ENCODE measurements around the gene SIPA1. TPM values are rescaled to one million over a fixed set of nuclear protein-coding genes. Genes with fewer than 3 reads are reported as not detected.
"Not testable (repeated sequence)": the region's sequence is repeated elsewhere in the genome, so short reads cannot be mapped to it uniquely, and the experiment has no call there.

Gene SIPA1
- total RNA-seq, 1 donor = 154 TPM

DNA sequence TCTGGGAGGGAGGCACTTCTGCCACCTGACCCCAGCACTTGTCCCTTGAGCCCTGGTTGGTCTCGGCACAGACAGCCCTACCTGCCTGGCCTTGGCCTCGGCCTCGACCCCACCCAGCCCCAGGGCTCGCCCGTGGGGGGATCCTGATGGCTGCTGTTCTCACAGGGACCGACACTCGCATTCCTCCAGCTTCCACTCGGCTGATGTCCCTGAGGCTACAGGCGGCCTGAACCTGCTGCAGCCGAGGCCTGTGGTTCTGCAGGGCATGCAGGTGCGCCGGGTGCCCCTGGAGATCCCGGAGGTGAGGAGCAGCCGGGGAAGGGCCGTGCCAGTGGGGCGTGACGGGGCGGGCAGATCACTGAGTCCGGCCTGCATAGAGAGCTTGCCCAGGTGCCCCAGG, 17.2 kb upstream of the SIPA1 start:
- DNase-seq (ENCODE audit: low read depth in 2 of 3, low spot score in 2 of 3) = no peak

DNA sequence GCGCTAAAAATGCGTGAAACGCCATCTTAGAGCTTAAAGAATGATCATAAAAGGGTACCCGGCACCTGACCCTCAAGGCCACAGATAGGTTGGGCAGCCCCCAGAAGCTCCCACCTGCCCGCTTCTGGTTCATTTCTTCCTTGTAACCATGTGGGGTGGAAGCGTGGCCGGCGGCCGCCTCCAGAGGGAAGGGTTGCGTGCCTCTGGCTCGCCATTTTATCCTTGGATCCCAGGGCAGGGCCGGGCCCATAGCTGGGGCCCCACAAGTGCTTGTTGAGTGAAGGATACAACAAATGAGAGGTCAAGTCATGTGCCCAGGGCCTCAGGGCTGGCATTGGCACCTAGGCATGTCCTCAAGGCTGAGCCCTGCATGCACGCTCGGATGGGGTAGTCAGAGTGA, 16.4 kb upstream of the SIPA1 start:
- DNase-seq (ENCODE audit: low read depth in 2 of 3, low spot score in 2 of 3) = no peak

DNA sequence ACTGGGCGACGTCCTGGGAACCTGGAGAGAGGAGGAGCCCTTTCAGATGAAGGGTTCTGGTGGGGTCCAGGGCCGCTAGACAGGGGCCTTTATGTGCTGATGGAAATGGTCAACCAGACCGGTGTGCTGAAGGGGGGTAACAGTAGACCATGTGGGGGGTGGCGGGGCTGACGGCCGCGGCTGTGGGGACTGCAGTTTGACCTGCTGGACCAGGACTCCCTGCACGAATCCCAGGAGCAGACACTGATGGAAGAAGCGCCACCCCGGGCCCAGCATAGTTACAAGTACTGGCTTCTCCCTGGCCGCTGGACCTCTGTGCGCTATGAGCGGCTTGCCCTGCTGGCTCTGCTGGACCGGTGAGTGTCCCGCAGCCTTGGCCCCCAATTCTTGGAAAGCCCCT, 15.9 kb upstream of the SIPA1 start:
- DNase-seq (ENCODE audit: low read depth in 2 of 3, low spot score in 2 of 3) = no peak

DNA sequence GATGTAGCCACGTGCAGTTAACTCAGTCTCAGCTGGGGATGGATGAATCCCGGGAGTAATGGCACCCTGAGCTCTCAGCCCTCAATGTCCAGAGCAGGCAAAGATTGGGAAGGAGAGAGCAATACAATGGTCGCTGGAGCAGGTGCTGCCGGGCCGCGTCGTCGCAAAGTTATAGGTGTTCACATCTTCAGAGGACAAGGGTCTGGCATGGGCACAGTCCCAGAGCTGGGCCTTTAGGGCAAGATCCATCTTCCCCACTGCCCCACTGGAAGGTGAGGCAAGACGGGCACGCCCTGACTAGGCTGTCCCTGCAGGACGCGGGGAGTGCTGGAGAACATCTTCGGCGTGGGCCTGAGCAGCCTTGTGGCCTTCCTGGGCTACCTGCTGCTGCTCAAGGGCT, 14.7 kb upstream of the SIPA1 start:
- DNase-seq (ENCODE audit: low read depth in 2 of 3, low spot score in 2 of 3) = no peak

DNA sequence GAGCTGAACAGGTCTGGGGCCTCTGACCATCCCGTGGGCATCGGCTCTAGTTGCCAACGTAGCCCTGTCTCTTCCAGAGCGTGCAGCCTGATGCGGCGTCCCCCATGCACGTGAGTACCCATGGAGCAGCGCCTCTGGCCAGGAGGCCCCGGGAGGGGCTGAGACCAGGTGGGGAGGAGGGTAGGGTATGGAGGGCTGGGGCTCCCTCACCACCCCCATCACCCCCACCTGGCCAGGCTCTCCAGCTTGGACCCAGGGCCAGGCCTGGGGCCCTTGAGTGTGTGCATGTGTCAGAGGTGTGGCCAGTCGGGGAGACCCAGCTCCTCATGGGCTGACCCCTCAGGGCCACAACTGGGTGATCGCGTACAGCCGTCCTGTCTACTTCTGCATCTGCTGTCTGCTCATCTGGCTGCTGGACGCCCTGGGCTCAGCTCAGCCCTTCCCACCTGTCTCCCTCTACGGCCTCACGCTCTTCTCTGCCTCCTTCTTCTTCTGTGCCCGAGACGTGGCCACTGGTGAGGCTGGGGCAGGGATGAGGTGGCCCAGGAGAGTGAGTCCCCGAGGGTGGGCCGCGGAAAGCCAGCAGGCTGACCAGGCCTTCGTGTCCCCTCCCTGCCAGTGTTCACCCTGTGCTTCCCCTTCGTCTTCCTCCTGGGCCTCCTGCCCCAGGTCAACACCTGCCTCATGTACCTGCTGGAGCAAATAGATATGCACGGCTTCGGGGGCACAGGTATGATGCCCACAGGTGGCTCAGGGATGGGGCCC, 13.9 kb upstream of the SIPA1 start:
- no peak for DNase-seq (ENCODE audit: low read depth in 2 of 3, low spot score in 2 of 3)

DNA sequence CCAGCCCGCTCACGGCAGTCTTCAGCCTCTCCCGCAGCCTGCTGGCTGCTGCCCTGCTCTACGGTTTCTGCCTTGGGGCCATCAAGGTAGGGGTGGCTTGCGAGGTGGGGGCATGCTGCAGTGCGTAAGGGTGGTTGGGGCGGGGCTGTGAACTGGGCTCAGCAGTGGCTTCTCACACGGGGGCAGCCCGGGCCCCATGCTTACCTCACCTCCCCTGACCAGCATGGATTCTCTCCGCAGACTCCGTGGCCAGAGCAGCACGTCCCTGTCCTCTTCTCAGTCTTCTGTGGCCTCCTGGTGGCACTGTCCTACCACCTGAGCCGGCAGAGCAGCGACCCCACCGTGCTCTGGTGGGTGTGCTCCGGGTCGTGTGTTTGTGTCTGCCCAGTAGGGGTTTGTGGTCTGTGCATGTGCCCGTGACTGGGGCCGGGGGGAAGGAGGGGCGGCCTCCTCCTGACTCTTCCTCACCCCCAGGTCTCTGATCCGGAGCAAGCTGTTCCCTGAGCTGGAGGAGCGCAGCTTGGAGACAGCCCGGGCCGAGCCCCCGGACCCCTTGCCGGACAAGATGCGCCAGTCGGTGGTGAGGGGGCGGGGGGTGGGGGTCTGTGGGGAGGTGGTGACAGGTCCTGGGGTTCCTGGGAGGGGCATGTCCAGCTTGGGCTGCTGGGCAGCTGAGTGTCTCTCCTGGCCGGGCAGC, 12.8 kb upstream of the SIPA1 start:
- DNase-seq (ENCODE audit: low read depth in 2 of 3, low spot score in 2 of 3) = no peak

DNA sequence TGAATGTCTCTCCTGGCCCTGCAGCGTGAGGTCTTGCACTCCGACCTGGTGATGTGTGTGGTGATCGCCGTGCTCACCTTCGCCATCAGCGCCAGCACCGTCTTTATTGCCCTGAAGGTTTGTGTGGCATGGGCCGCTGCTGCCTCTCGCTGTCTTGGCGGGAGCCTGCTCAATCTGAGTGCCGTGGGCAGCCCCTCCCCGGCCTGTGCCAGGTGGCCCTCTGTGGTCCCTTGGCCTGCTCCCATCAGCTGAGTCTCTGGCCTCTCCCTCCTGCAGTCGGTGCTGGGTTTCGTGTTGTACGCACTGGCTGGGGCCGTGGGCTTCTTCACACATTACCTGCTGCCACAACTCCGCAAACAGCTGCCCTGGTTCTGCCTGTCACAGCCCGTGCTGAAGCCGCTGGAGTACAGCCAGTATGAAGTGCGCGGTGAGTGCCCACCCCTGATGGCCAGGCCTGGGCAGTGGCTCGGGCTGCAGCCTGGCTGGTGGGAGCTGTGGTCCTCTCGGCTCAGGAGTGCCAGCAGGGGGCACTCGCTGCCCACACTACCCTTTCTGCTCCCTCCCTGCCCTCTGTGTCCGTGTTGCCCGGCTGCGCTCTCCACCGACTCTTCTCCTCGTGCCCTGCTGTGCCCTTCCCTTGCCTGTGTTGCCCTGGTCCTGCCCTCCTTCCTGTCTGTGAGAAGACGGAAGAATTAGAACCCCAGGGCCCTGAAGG, 12.1 kb upstream of the SIPA1 start:
- peak in 2 of 3 donors; percentile 73 to 78 for DNase-seq (ENCODE audit: low read depth in 2 of 3, low spot score in 2 of 3)

DNA sequence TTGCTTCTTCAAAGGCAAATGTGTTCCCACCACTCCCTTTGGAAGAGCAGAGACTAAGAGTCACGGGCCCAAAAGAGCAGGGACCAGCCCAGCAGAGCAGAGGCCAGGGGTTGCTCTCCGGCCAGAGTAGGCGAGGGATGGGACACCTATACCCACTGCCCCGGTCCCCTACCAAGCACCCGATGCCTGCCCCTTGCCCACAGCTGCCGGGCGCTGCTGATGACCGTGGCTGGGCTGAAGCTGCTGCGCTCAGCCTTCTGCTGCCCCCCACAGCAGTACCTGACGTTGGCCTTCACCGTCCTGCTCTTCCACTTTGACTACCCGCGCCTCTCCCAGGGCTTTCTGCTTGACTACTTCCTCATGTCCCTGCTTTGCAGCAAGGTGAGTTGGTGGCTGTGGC, 10.7 kb upstream of the SIPA1 start:
- no peak for DNase-seq (ENCODE audit: low read depth in 2 of 3, low spot score in 2 of 3)

DNA sequence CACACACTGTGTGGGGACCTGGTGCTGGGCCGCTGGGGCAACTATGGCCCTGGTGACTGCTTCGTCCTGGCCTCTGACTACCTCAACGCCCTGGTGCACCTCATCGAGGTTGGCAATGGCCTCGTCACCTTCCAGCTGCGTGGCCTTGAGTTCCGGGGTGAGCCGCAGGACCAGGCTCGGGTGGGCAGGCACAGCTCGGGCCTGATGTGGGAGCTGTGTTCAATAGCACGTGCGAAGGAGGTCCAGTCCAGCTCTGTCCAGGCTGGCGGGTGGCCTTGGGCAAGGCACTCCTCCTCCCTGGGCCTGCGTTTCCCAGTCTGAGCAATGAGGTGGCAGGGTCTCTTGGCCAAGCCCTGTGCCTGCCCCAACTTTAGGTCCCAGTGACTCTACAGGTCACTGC, 8.3 kb upstream of the SIPA1 start:
- no peak for DNase-seq (ENCODE audit: low read depth in 2 of 3, low spot score in 2 of 3)

DNA sequence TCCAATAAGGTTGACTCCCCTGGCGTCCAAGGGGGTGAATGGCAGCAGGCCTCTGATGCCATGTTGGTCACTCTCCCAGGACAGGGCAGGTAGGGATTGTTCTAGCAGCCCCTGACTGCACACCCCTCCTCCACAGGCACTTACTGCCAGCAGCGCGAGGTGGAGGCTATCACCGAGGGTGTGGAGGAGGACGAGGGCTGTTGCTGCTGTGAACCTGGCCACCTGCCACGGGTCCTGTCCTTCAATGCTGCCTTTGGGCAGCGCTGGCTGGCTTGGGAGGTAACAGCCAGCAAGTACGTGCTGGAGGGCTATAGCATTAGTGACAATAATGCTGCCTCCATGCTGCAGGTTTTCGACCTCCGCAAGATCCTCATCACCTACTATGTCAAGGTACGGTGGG, 7.7 kb upstream of the SIPA1 start:
- DNase-seq (ENCODE audit: low read depth in 2 of 3, low spot score in 2 of 3) = no peak

DNA sequence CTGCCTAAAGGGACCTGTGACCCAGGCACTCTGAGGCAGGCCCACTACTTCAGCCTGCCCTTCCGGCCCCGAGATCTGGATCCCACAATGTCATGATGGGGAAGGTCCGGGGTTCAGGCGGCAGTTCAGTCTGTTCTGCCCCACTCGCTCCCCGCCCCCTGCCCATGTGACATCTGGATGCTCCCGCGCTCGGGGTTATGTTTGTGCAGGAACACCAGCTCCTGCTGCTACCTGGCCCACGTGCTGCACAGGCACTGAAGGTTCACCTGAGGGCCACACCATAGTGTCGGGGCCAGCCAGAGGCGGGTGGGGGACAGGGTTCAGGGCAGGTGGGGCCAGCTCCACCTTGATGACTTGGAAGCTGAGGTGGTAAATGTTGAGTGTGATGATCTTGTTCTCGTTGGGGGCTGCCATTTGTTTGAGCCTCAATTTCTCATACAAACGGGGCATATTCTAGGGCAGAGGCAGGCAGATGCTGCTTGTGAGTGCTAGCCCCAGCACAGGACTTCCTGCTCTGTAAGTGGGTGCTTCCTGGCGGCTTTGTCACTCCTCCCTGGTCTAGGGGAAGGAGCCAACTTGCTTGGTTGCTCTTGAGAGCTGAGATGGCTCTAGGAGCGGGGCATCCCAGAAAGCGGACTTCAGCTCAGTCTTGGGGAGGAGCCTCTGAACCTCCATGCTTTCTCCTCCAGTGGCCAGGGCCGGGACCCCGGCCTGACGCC, 4.4 kb upstream of the SIPA1 start:
- DNase-seq (ENCODE audit: low read depth in 2 of 3, low spot score in 2 of 3) = peak in 1 of 3 donors; percentile 71

DNA sequence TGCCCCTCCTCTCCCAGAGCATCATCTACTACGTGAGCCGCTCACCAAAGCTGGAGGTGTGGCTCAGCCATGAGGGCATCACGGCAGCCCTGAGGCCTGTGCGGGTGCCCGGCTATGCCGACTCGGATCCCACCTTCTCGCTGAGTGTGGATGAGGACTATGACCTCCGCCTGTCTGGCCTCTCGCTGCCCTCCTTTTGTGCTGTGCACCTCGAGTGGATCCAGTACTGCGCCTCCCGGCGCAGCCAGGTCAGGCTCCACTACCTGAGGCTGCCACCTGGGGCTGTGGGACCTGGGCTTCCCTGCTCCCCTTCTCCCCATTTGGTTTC, 3.8 kb upstream of the SIPA1 start:
- no peak for DNase-seq (ENCODE audit: low read depth in 2 of 3, low spot score in 2 of 3)

DNA sequence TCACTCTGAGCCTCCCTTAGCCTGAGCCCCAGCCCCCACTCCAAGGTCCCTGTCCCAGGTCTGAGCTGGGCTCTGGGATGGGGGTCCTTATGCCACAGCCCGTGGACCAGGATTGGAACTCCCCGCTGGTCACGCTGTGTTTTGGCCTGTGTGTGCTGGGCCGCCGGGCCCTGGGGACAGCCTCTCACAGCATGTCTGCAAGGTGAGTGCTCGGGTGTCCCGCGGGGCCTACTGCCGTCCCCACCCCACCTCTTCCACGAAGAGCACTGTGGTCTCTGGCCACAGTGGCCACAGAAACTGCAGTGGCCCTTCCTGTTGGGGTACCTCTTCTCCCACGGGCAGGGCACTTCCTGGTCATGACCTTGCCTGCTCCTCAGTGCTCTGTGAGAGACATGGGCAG, 3.5 kb upstream of the SIPA1 start:
- DNase-seq (ENCODE audit: low read depth in 2 of 3, low spot score in 2 of 3) = no peak

DNA sequence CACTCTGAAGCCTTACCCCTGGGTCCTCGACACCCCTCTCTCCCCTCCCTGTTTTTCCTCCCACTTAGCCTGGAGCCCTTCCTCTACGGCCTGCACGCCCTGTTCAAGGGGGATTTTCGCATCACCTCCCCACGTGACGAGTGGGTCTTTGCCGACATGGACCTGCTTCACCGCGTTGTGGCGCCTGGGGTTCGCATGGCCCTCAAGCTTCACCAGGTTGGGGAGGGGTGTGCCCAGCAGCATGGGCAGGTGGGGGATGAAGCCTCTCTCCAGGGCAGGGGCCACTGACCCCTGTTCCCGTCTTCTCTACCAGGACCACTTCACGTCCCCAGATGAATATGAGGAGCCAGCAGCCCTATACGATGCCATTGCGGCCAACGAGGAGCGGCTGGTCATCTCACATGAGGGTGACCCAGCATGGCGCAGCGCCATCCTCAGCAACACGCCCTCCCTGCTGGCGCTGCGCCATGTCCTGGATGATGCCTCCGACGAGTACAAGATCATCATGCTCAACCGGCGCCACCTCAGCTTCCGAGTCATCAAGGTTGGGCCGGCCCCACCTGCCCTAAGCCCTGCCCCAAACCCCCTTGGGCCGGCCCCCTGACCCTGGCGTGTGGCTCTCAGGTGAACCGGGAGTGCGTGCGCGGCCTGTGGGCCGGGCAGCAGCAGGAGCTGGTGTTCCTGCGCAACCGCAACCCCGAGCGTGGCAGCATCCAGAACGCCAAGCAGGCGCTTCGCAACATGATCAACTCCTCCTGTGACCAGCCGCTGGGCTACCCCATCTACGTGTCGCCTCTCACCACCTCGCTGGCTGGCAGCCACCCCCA, 2.8 kb upstream of the SIPA1 start:
- DNase-seq (ENCODE audit: low read depth in 2 of 3, low spot score in 2 of 3) = no peak

DNA sequence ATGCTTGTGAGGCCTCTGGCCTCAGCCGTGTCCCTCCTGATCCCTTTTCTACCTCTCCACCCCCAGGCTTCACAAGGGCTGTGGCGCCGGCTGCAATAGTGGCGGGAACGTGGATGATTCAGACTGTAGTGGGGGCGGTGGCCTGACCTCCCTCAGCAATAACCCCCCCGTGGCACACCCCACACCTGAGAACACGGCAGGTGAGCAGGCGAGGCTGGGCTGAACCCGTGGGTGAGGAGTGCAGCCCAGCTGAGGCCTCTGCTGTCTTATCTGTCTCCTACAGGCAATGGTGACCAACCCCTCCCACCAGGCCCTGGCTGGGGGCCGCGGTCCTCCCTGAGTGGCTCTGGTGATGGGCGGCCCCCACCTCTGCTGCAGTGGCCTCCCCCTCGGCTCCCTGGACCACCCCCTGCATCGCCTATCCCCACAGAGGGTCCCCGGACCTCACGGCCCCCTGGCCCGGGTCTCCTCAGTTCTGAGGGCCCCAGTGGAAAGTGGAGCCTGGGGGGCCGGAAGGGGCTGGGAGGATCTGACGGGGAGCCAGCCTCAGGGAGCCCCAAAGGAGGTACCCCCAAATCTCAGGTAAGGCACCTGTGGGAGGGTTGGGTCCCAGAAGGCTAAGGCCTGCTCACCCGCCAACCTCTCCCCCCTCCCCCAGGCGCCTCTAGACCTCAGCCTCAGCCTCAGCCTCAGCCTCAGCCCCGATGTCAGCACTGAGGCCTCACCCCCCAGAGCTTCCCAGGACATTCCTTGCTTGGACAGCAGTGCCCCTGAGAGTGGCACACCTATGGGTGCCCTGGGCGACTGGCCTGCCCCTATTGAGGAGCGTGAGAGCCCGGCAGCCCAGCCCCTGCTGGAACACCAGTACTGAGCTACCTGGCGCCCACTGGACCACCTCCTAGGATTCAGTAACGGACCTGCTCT, 1.5 kb upstream of the SIPA1 start:
- DNase-seq (ENCODE audit: low read depth in 2 of 3, low spot score in 2 of 3) = no peak

DNA sequence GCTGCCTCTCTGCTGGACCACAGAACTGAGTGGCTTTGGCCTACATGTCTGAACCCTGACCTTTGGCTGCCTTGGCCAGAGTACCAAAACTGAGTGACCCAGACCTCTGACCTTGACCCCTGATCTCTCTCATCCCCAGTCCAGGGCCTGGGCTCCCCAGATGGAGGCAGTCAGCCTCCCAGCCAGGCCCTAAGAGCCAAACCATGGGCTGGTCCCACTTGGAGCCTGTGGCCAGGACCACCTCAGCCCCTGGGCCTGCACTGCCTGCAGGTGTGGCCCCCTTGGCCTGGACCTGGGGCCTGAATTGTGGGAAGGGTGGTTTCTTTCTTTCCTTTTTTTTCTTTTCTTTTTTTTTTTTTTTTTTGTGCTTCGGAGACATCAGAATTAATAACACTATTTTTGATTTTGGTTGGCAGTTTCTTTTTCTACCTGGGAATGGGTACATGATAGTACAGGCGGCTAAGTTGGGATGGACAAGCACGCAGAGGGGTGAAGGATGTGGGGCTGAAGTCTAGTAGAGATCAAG, 806 bp upstream of the SIPA1 start:
- DNase-seq (ENCODE audit: low read depth in 2 of 3, low spot score in 2 of 3) = no peak

DNA sequence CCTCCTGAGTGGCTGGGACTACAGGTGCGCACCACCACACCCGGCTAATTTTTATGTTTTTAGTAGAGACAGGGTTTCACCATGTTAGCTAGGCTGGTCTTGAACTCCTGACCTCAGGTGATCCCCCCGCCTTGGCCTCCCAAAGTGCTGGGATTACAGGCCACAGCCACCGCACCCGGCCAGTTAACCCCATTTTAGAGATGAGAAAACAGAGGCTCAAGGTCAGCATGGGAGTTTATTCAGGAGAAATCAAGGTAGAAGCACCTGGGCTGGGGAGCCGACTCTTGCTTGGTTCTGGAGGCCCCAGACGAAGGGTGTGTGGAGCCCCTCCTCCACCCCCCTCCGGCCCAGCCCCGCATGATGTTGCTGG, 1.3 kb downstream of the SIPA1 start:
- DNase-seq (ENCODE audit: low read depth in 2 of 3, low spot score in 2 of 3) = not testable (repeated sequence)

DNA sequence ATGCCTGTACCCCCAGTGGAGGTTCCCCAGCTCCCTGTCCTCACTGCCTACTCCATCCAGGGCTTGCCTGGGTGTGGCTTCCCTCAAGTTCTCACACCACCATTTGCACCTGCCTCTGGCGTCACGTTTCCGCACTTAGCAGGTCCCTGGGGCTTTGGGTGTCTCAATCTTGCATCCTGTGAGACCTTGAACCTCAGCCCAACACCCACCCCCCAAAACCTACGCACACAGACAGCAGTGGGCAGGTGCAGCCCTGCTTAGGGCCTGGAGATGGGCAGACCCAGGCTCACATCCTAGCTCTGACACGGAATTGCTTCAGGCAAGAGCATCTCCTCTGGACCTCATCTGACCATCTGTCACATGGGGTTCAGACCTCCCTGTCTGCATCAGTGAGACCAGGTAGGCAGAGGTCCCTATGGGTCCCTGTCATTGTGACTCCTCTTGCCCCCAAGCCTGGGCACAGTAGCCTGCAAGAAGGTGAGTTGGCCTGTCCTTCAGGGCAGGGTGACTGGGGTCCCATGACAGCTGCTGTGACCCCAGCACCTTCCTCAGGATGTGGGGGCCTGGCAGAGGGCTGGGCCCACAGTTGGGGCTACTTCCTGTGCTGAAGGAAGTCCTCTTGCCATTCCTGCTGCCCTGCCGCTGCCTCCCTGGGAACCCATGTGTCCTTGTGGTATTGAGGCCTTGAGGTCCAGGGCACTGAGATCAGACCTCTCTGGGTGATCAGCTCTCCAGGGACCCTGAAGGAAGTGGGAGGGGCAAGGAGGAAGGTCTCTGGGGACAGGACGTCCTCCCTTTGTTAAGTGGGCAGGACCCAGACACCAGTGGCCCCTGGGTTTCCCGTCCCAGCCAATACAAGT, 2.0 kb downstream of the SIPA1 start:
- DNase-seq (ENCODE audit: low read depth in 2 of 3, low spot score in 2 of 3) = peak; percentile 33 to 55 (median 51)

All from hematopoietic multipotent progenitor cell (in vitro differentiated cells).